Head of caudate nucleus (tissue), 42 donors: ENCODE results near the gene OBSCN.
"Not testable (repeated sequence)": the region's sequence is repeated elsewhere in the genome, so short reads cannot be mapped to it uniquely, and the experiment has no call there.

Experiments
- DNase-seq, 42 donors: peaks; one replicate each; pipeline versions ENCODE4 v3.0.0 to v3.0.0-alpha.2; 2020 to 2021; ENCODE audit warnings: mixed read lengths in 7 of 42
- intact Hi-C: fragments of 100-400 bp; cut with DNase I; formaldehyde crosslinking; loops from one replicate; pipeline ENCODE4 v1.15.0; 2022

The OBSCN gene

DNA sequence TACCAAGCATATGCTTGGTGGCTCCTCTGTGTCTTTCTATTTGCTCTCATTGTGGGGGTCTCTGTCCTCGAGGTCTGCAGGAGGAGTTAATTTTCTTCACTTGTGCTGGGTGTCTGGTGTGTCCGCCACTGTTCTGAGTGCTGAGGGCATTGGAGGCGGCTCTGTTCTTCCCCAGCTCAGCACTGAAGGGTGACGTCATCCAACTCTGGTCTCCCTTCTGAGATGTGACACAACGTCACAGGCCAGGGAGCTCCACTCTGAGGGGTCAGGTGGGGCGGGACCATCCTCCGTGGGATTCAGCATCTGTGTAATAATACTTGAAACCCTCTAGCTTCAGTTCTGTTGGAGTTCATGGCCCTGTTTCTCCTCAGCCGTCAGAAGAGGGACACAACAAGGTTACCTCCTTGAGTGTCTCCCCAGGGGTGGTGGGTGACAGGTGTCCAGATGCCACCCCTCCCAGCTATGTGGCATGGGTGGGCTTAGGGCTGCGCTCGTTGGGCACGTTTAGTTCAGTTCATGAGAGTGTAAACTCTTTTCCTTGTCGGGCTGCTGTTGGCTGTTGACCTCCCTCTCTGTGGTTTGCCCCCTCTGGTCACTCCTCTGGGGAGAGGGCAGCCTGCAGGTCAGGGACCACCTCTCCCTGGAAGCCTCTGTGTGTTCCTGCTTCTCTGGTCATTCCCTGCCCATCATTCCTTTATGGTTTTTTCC, 39.1 kb upstream of the OBSCN start:
- intact Hi-C loops: loop anchor here (10.0 kb wide), 1 partner anchor 316 kb away; the partner anchor contains the start of gene RNF187
- no peak for DNase-seq

DNA sequence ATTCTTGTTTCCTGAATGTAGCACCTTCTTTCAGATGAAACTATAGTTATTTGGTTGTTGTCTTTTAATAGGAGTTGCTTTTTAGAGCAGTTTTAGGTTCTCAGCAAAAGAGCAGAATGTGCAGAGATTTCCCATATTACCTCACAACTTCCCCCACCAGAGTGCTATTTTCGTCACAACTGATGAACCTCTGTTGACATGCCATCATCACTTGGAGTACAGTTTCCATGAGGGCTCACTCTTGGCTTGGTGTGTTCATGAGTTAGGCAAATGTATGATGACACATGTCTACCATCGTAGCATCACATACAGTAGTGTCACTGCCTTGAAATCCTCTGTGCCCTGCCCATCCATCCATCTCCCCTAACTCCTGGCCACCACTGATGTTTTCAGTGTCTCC, 38.5 kb upstream of the OBSCN start:
- intact Hi-C loops: loop anchor here (10.0 kb wide), 1 partner anchor 315 kb away; the partner anchor contains the start of gene RNF187
- DNase-seq: no peak

- intact Hi-C loops: no loop called here
- no peak for DNase-seq
Observed at GRCh38 chr1:228170666-228171065, 37.2 kb upstream of the OBSCN start.

DNA sequence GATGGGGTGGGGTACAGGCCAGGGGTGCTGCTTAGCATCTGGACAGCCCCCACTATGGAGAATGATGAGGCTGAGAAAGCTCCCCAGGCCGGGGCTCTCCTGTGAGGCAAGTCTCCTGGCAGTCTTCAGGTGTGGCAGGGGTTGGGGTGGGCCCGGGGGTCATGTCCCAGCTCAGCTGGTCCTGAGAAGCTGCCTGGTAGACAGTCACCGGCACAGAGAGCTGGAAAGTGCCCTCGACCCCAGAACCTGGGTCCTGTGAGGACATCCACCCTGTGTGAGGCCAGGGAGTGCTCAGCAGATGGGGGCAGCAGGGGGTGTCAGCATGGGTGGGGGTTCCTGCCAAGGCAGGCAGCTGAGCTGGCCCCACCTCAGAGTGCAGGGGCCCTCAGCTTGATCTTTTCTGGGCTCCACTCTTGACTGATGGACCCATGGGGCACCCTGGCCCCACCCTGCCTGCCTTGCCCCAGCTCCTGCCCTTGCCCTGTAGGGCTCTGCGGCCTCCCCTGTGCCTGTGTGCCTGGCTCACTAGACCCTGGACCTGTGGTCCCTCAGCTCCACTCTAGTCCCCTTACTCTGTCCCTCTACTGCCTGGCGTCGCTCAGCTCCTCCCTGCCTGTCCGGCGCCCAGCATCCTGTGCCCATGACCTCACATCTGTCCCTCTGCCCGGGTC, 36.5 kb upstream of the OBSCN start:
- intact Hi-C loops: no loop called here

DNA sequence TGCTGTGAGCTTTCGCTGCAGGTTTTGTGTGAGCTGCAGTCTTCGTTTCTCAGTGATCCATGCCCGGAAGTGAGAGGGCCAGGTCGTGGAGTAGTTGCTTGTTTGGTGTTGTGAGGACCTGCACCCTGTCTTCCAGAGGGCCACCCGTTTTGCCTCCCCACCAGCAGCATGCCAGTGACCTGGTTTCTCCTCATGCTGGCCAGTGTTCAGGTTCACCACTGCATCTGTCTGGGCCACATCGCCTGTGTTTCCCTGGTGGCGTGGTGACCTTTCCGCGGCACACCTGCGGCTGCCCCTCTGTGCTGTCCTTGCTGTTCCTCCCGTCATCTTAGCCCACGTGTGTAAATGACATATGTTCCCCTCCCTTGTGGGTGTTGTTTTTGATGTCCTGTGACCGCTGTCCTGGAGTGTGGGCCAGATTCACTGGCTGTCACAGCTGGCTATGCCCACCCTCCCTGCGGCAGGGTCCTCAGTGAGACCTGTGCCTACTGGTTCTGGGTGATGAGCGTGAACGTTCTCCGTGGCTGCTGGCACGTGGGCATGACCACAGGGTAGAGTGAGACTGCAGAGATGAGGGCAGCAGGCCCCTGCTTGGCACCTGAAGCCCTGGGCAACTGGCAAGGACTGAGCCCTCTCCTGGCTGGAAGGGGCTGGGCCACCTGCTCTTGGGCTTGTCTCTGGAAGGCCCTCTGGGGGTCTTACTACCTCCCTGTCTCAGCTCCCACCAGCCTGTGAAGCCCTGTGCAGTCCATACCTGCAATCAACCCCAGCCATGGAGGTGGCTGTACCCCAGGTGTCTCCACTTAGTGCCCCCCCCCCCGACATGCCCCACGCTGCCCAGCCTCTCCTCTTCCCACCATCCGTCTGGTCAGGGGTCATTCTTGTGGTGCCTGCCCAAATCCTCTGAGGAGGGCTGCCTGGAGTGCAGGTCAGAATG, 35.0 kb upstream of the OBSCN start:
- intact Hi-C loops: no loop called here
- DNase-seq: no peak

More for the DNA sequence above, 36.5 kb upstream of the OBSCN start:
- peak in 1 of 42 donors; percentile 1 for DNase-seq

DNA sequence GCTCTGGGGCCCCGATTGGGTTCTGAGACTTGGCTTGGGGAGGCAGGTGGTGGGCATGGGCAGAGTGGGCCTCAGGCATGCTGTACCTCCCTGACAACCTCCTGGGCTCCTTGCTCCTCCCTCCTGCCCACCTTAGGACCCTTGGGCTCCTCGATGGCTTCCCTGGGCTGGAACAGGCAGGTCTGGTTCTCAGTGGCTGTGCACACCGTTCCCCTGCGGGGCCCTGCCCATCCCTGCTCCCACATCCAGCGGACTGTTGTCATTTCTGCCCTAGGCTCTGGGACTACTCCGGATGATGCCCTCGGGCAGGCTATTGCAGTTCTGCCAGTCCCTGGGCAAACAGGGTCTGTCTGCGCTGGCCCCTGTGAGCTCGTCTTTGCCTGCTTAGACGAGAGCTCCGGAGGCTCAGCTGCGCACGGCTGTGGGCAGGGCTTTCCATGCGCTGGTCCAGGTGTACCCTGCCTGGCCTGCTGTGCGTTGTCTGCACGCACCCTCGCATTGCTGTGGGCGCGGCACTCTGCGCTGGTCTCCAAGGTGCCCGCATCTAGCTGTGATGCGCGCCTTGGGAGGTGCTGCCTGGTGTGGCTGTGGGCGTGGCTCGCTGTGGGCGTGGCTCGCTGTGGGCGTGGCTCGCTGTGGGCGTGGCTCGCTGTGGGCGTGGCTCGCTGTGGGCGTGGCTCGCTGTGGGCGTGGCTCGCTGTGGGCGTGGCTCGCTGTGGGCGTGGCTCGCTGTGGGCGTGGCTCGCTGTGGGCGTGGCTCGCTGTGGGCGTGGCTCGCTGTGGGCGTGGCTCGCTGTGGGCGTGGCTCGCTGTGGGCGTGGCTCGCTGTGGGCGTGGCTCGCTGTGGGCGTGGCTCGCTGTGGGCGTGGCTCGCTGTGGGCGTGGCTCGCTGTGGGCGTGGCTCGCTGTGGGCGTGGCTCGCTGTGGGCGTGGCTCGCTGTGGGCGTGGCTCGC, 34.0 kb upstream of the OBSCN start:
- DNase-seq: peak in 1 of 42 donors; percentile 39
- intact Hi-C loops: not testable (repeated sequence)

- intact Hi-C loops: no loop called here
Observed at GRCh38 chr1:228174482-228175315, 33.1 kb upstream of the OBSCN start.

GRCh38 chr1:228175316-228176023, 32.4 kb upstream of the OBSCN start:
- DNase-seq: peak in 1 of 42 donors; percentile 13

More at GRCh38 chr1:228174482-228175315, 33.1 kb upstream of the OBSCN start:
- peak in 3 of 42 donors; percentile 5 to 47 (median 27) for DNase-seq

DNA sequence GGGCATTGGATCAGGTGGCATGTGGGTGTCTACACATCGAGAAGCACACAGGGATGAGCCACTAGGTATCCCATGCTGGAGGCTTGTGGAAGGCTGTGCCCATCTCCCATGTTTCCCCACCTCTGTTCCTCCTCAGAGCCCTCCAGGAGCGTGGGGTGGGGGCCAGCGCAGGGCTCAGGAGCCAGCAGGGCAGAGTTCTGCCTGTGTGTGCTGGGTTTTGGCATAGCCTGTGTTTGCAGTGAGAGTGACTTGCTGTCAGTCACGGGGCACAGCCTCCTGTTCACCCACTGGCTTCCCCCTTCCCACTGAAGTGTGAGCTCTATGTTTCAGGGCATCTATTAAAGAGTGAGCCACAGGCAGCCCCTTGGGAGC, 31.8 kb upstream of the OBSCN start:
- intact Hi-C loops: no loop called here
- DNase-seq: peak in 1 of 42 donors; percentile 6

More at GRCh38 chr1:228175316-228176023, 32.4 kb upstream of the OBSCN start:
- intact Hi-C loops: no loop called here

DNA sequence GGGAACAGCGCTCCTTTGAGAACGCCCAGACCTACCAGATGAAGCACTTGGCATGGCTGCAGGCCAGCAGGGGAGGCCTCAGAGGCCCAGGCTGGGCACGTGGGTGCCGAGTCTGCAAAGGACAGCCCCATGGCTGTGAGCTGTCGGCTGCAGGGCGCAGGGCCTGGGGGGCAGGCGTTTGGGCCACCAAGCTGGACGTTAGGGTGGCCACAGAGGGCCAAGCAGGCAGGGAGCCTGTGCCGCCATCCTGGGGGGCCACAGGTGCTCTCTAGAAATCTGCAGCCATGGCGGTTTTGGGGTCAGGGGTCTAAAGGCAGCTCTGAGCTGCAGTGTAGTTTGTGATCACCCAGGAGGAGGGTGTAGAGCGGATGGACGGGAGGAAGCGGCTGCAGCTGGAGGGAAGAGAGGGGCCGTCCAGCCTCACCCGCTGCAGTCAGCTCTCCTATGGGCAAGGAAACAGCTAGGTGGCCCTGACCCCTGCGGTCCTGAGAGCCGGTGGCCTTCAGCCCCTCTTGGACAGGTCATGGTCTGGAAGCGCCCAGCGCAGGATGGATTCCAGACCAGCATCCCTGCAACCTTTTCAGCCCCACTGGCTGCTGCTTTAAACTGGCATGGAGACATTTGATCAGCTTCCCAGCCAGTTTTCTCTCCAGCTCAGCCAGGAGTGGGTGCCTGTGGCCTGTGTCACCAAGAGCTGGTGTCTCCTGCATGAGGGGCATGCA, 31.2 kb upstream of the OBSCN start:
- intact Hi-C loops: no loop called here
- peak in 16 of 42 donors; percentile 15 to 58 (median 42) for DNase-seq

- DNase-seq: peak in 1 of 42 donors; percentile 12
Observed at GRCh38 chr1:228177183-228177475, 30.7 kb upstream of the OBSCN start.

DNA sequence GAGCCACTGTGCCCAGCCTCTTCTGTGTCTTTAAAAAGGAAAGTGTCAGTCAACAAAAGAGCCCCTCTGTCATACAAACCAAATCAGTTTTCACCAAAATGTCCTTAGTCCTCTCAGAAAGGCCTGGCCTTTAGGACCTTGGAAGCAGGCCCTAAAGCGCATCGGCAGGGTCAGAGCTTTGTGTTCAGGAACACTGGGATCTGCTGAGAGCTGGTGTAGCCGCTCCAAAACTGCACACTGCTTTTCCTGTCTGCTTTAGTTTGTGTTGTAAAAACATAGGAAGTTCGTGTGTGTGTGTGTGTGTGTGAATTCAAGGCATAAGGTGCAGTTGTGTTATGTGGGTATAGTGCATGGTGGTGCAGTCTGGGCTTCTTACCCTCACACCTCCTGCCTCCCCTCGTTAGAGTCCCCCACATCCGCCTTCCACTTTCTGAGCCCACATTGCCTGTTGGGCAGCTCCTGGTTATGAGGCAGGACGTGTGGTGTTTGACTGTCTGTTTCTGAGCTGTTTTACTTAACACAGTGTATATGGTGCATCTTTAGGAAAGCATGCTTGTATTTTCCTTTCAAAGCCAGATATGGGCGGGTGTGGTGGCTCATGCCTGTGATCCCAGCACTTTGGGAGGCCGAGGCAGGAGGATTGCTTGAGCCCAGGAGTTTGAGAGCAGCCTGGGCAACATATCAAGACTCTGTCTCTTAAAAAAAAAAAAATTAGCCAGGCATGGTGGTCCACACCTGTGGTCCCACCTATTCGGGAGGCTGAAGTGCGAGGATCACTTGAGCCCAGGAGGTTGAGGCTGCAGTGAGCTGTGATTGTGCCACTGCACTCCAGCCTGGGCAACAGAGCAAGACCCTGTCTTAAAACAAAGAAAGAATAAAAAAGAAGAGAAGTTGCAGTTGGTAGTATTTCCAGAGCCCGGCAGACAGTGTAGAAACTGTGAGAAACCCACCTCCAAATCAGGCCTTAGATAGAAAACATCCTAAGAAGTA, 29.8 kb upstream of the OBSCN start:
- intact Hi-C loops: no loop called here

More at GRCh38 chr1:228177183-228177475, 30.7 kb upstream of the OBSCN start:
- intact Hi-C loops: no loop called here

GRCh38 chr1:228178737-228179684, 28.8 kb upstream of the OBSCN start:
- DNase-seq: peak in 2 of 42 donors; percentile 12 to 33
- intact Hi-C loops: no loop called here

More for the DNA sequence above, 29.8 kb upstream of the OBSCN start:
- peak in 2 of 42 donors; percentile 7 for DNase-seq
